Esophagus muscularis mucosa (tissue), 4 donors: ENCODE measurements around the gene ACER3. TPM values are rescaled to one million over a fixed set of nuclear protein-coding genes. Genes with fewer than 3 reads are reported as not detected.
"Not testable (repeated sequence)": the region's sequence is repeated elsewhere in the genome, so short reads cannot be mapped to it uniquely, and the experiment has no call there.

Experiments used
- DNase-seq: peaks from one replicate; pipeline ENCODE4 v3.0.0-alpha.2; 2017; ENCODE audit errors: extremely low spot score
- H3K27ac ChIP-seq, 4 donors: fragments of 200-600 bp; sonication (generic); replicated peaks in 1 of 4; 1 replicate in 3 of 4; 2 replicates in 1 of 4; pipeline ENCODE4 v1.5.1; 2016 to 2019; ENCODE audit warnings: mild to moderate bottlenecking in 1 of 4
- H3K27me3 ChIP-seq, 4 donors: fragments of 200-600 bp; sonication (generic); one replicate each; pipeline versions ENCODE4 v1.5.1 to v1.6.0; 2016 to 2019
- H3K36me3 ChIP-seq, 4 donors: fragments of 200-600 bp; sonication (generic); one replicate each; pipeline ENCODE4 v1.5.1; 2016 to 2019
- H3K4me1 ChIP-seq, 4 donors: fragments of 200-600 bp; sonication (generic); one replicate each; pipeline ENCODE4 v1.5.1; 2016 to 2019
- H3K4me3 ChIP-seq, 4 donors: fragments of 200-600 bp; sonication (generic); 1 replicate in 2 of 4; 2 replicates in 2 of 4; pipeline ENCODE4 v1.5.1; 2016 to 2019; ENCODE audit warnings: mild to moderate bottlenecking in 4 of 4, moderate library complexity in 1 of 4
- H3K9me3 ChIP-seq, 4 donors: fragments of 200-600 bp; sonication (generic); 1 replicate in 3 of 4; 2 replicates in 1 of 4; pipeline ENCODE4 v1.5.1; 2016 to 2019
- CTCF ChIP-seq, 3 experiments: fragments of 200-600 bp in 2 of 3; fragments of 450-650 bp in 1 of 3; sonication (generic) in 2 of 3; IDR thresholded peaks; one replicate each; pipeline ENCODE4 v1.5.1; 2017 to 2019; ENCODE audit warnings: antibody characterized with exemption in 3 of 3, mild to moderate bottlenecking in 2 of 3, moderate library complexity in 1 of 3
- EP300 ChIP-seq: sonication (generic); formaldehyde crosslinking; IDR thresholded peaks from one replicate; pipeline ENCODE4 v1.6.1; 2017; ENCODE audit warnings: antibody characterized with exemption
- POLR2A ChIP-seq: fragments of 450-650 bp; IDR thresholded peaks from one replicate; pipeline ENCODE4 v1.6.1; 2017; ENCODE audit warnings: antibody characterized with exemption, moderate library complexity, mild to moderate bottlenecking, low read depth
- POLR2AphosphoS5 ChIP-seq, 2 donors: sonication (generic); formaldehyde crosslinking; IDR thresholded peaks; one replicate each; pipeline ENCODE4 v1.6.1; 2017; ENCODE audit warnings: antibody characterized with exemption in 2 of 2
- WGBS: methylation state at CpG from one replicate; pipeline ENCODE4 v1.1.5; 2018; 5-methylcytosine and 5-hydroxymethylcytosine counted together
- intact Hi-C: fragments of 100-400 bp; cut with DNase I; formaldehyde crosslinking; loops from one replicate; pipeline ENCODE4 v1.15.1; 2023
- total RNA-seq, 4 donors: library from RNA; depleted of rRNA; stranded (reverse); fragments of >200 nt; gene quantifications; one replicate each; pipeline versions ENCODE4 v1.1.0 to v1.2.1, GENCODE V29; 2016

ACER3 gene
- total RNA-seq, 4 donors from 2014 or later, result 10.5 to 12.8 (median 11.2) TPM

DNA sequence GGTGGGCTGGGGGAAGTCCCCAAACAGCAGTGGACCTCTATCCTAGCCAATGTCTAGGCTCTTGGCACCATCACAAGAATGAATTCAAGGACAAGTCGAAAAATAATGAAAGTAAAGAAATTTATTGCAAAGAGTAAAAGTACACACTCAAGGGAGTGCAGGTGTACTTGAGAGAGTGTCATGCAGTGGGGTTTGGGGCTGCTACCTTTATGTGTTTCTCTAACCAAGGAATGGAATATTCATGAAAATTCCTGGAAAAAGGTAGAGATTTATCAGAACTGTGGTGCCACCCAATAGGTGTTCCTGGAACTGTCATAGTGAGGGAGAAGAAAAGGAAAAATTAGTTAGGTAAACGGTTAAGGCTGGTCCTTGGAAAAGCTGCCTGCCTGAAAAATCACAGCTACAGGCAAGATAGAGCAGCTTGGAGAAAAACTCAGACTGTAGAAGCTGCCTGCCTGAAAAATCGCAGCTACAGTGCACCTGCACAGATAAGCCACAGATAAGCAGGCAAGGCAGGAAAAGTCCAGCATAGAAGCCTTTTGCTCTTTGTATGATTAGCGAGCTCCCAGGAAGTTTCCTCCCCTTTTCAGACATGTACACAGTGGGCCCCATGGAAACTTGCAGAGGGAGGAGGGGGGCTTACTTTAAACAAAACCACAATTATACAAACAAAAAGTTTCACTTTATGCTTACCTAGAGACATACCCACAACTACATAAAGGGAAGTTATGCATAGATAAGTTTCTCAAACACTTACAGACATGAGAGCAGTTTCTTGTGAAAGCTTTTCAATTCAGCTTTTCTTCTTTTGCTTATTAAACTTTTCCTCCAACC lies 102.1 kb downstream of the ACER3 start:
- intact Hi-C loops, result no loop called here
- no peak for DNase-seq
- H3K4me3 ChIP-seq, result no peak overlapping the region
- H3K4me1 ChIP-seq, result no peaks in the 10 kb centered on the region
- H3K36me3 ChIP-seq, result peaks cover 0 to 41% (median 18%) of the 10 kb centered on the region in 4 donors
- H3K27me3 ChIP-seq, result no peaks in the 10 kb centered on the region
- H3K27ac ChIP-seq, result no peak overlapping the region
- TF ChIP-seq CTCF (IDR thresholded peaks at IDR 0.05) (no peak), POLR2A (no peak), POLR2AphosphoS5 (IDR thresholded peaks at IDR 0.05) (no peak), EP300 (no peak)
- no peaks in the 10 kb centered on the region for H3K9me3 ChIP-seq
- 64% methylated on average over 4 of the region's 4 CpGs for whole genome bisulfite sequencing

DNA sequence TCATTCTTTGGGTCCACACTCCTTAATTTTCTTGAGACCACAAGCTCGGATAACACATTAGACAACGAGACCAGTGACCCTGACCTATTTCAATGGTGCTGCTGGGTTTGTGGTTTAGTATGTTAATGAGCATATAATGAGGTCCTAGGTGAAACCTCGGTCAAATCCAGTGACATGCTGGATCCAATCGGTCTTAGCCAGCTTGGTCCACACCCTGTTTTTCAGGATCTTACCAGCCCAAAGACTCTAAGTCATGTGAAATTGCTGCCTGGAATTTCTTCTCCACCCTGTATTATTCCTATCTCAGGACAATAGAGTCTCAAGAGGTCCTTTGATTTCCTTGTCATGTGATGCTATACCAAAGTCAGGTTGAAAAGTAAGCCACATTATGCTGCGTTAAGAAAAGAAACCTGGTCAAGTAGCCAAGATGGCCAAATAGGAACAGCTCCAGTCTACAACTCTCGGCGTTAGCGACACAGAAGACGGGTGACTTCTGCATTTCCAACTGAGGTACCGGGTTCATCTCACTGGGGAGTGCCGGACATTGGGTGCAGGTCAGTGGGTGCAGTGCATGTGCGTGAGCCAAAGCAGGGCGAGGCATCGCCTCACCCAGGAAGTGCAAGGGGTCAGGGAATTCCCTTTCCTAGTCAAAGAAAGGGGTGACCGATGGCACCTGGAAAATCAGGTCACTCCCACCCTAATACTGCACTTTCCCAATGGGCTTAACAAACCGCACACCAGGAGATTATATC lies 102.9 kb downstream of the ACER3 start:
- H3K27me3 ChIP-seq, intact Hi-C loops, DNase-seq, H3K9me3 ChIP-seq, H3K4me3 ChIP-seq, H3K27ac ChIP-seq, H3K4me1 ChIP-seq: not testable (repeated sequence)
- WGBS, result 93% methylated on average over 16 of the region's 16 CpGs
- H3K36me3 ChIP-seq, result peaks cover 0 to 41% (median 18%) of the 10 kb centered on the region in 4 donors

- Histone ChIP-seq H3K36me3 (peaks cover 0 to 8% (median 2%) of the 10 kb centered on the region in 4 donors), H3K27ac (no peak overlapping the region), H3K9me3 (peaks cover 0 to 10% (median 0%) of the 10 kb centered on the region in 4 donors), H3K27me3 (no peaks in the 10 kb centered on the region), H3K4me3 (no peak overlapping the region), H3K4me1 (no peaks in the 10 kb centered on the region)
- no peak for TF ChIP-seq EP300
- TF ChIP-seq POLR2AphosphoS5 (IDR thresholded peaks at IDR 0.05), result no peak
- no peak for TF ChIP-seq POLR2A
- intact Hi-C loops, result no loop called here
- DNase-seq, result no peak
Observed at GRCh38 chr11:76972051-76972450, 111.3 kb downstream of the ACER3 start.

- Histone ChIP-seq H3K27me3 (no peaks in the 10 kb centered on the region), H3K4me3 (no peak overlapping the region), H3K36me3 (peaks cover 0 to 15% (median 7%) of the 10 kb centered on the region in 4 donors), H3K27ac (no peak overlapping the region), H3K9me3 (peaks cover 0 to 10% (median 0%) of the 10 kb centered on the region in 4 donors), H3K4me1 (peaks cover 0 to 9% (median 4%) of the 10 kb centered on the region in 4 donors)
- no peak for DNase-seq
- intact Hi-C loops, result no loop called here
- WGBS, result 71% methylated on average over 2 of the region's 2 CpGs
- no peak for TF ChIP-seq CTCF (IDR thresholded peaks at IDR 0.05)
Observed at GRCh38 chr11:76974179-76974891, 113.6 kb downstream of the ACER3 start.

- Histone ChIP-seq H3K4me3 (no peak overlapping the region), H3K9me3 (peaks cover 0 to 10% (median 0%) of the 10 kb centered on the region in 4 donors)
- intact Hi-C loops, result no loop called here
Observed at GRCh38 chr11:76975513-76975912, 114.8 kb downstream of the ACER3 start.

More at GRCh38 chr11:76975513-76975912, 114.8 kb downstream of the ACER3 start:
- Histone ChIP-seq H3K4me1 (peaks cover 0 to 10% (median 5%) of the 10 kb centered on the region in 4 donors), H3K27me3 (no peaks in the 10 kb centered on the region), H3K36me3 (peaks cover 0 to 15% (median 7%) of the 10 kb centered on the region in 4 donors), H3K27ac (no peak overlapping the region)
- no peak for DNase-seq
- TF ChIP-seq POLR2A (no peak), EP300 (no peak), CTCF (IDR thresholded peaks at IDR 0.05) (no peak), POLR2AphosphoS5 (IDR thresholded peaks at IDR 0.05) (no peak)
